Neutrophil (primary cell): ENCODE data around the gene ADAT2.

Experiments used
- H3K27ac ChIP-seq: fragments of 200-600 bp; sonication (generic); 2 replicates; pipeline ENCODE4 v1.5.1; 2016; ENCODE audit warnings: mild to moderate bottlenecking, moderate library complexity
- H3K27me3 ChIP-seq: fragments of 200-600 bp; sonication (generic); 2 replicates; pipeline ENCODE4 v1.6.0; 2016; ENCODE audit warnings: mild to moderate bottlenecking
- H3K36me3 ChIP-seq: fragments of 200-600 bp; sonication (generic); 2 replicates; pipeline ENCODE4 v1.5.1; 2017
- H3K4me1 ChIP-seq, 2 experiments: fragments of 200-600 bp in 1 of 2; sonication (generic) in 1 of 2; 1 replicate in 1 of 2; 2 replicates in 1 of 2; pipeline versions ENCODE4 v1.5.1 to v1.6.1; 2013 to 2016; ENCODE audit warnings: low read depth in 1 of 2, low read length in 1 of 2, mild to moderate bottlenecking in 1 of 2, moderate library complexity in 1 of 2; ENCODE audit not compliant: control insufficient read depth in 1 of 2, insufficient read depth in 1 of 2
- H3K4me3 ChIP-seq, 2 experiments: fragments of 200-600 bp in 1 of 2; sonication (generic) in 1 of 2; 1 replicate in 1 of 2; 2 replicates in 1 of 2; pipeline ENCODE4 v1.5.1; 2013 to 2016; ENCODE audit warnings: low read depth in 1 of 2, low read length in 1 of 2, mild to moderate bottlenecking in 1 of 2, moderate library complexity in 1 of 2
- H3K9me3 ChIP-seq: fragments of 200-600 bp; sonication (generic); 2 replicates; pipeline ENCODE4 v1.5.1; 2016
- CTCF ChIP-seq: fragments of 200-600 bp; sonication (generic); IDR thresholded peaks from 2 replicates; pipeline ENCODE4 v1.5.1; 2016; ENCODE audit warnings: antibody characterized with exemption

The ADAT2 gene

GRCh38 chr6:143374014-143374413 is 76.5 kb downstream of the ADAT2 start:
- no peaks in the 10 kb centered on the region for H3K9me3 ChIP-seq
- no peak for TF ChIP-seq CTCF
- H3K4me1 ChIP-seq: no peaks in the 10 kb centered on the region

More at GRCh38 chr6:143374014-143374413, 76.5 kb downstream of the ADAT2 start:
- Histone ChIP-seq H3K36me3 (no peaks in the 10 kb centered on the region), H3K4me3 (no peak overlapping the region), H3K27ac (no peak overlapping the region), H3K27me3 (no peaks in the 10 kb centered on the region)
